K562 (cell line): Measurements from ENCODE around the gene C18orf32. TPM values are rescaled to one million over a fixed set of nuclear protein-coding genes. Genes with fewer than 3 reads are reported as not detected.

ENCODE experiments used
- ATAC-seq: fragments of 200-7000 bp; cut with Tn5 transposase; 3 replicates; pipeline ENCODE4 v1.9.1; 2020; ENCODE audit warnings: moderate library complexity
- BruUV-seq: library from RNA; stranded (reverse); fragments of 400-500 nt; replicated peaks from 2 replicates; lab custom pipeline; 2021; lab: Mats Ljungman, UMichigan
- CTCF ChIA-PET: fragments of 300-600 bp; formaldehyde crosslinking; extraction: SDS; loops from one replicate; lab custom pipeline; 2021; ENCODE audit warnings: low intra/inter-chr PET ratio; lab: Yijun Ruan, JAX
- POLR2A ChIA-PET: fragments of 300-600, 350-650 bp; sonication (Branson Sonifier 250); formaldehyde crosslinking; extraction: SDS; loops from one replicate; lab custom pipeline; 2021; ENCODE audit warnings: antibody characterized with exemption, inconsistent platforms; lab: Yijun Ruan, JAX
- DNase-seq, 4 experiments: peaks; one replicate each; pipeline versions ENCODE4 v3.0.0 to v3.0.0-alpha.2; 2011 to 2018; ENCODE audit warnings: low spot score in 3 of 4, mixed read lengths in 3 of 4; ENCODE audit errors: extremely low read depth in 1 of 4
- FAIRE-seq: peaks from 2 replicates; lab custom pipeline; 2011; peaks lifted over from hg19 to GRCh38; lab: Jason Lieb, UNC
- H2AFZ ChIP-seq: 2 replicates; pipeline ENCODE4 v1.6.0; 2011; ENCODE audit warnings: low read depth, low read length, control low read depth, inconsistent platforms
- H3K27ac ChIP-seq: fragments of 200-600 bp; 3 replicates; pipeline ENCODE4 v1.8.0; 2011; ENCODE audit warnings: low read depth, mild to moderate bottlenecking, control low read depth, inconsistent platforms, low read length, moderate library complexity, mixed read lengths; ENCODE audit errors: extremely low read depth
- H3K27me3 ChIP-seq, 2 experiments: fragments of 300-600 bp in 1 of 2; 2 replicates in 1 of 2; 3 replicates in 1 of 2; pipeline versions ENCODE4 v1.6.0 to v1.8.0; 2011; ENCODE audit warnings: inconsistent platforms in 2 of 2, low read length in 2 of 2, mild to moderate bottlenecking in 1 of 2, mixed read lengths in 1 of 2, moderate library complexity in 1 of 2; ENCODE audit not compliant: control insufficient read depth in 2 of 2, insufficient read depth in 2 of 2
- H3K36me3 ChIP-seq: fragments of 300-600 bp; 3 replicates; pipeline ENCODE4 v1.8.0; 2011; ENCODE audit warnings: mild to moderate bottlenecking, low read length, inconsistent platforms; ENCODE audit not compliant: control insufficient read depth, insufficient read depth
- H3K4me1 ChIP-seq, 2 experiments: fragments of 200-600 bp in 1 of 2; replicated peaks in 1 of 2; 2 replicates in 1 of 2; 3 replicates in 1 of 2; pipeline versions ENCODE4 v1.5.1 to v1.8.0; 2011; ENCODE audit warnings: inconsistent platforms in 2 of 2, low read length in 2 of 2, mild to moderate bottlenecking in 1 of 2, mixed read lengths in 1 of 2, moderate library complexity in 1 of 2; ENCODE audit not compliant: control insufficient read depth in 2 of 2, insufficient read depth in 2 of 2
- H3K4me2 ChIP-seq: 2 replicates; pipeline ENCODE4 v1.6.1; 2011; ENCODE audit warnings: low read length, control low read depth, inconsistent platforms, mixed read lengths; ENCODE audit not compliant: insufficient read depth
- H3K4me3 ChIP-seq: fragments of 200-600 bp; sonication (generic), shearing (Covaris generic); 2 replicates; pipeline ENCODE4 v1.5.1; 2016; ENCODE audit warnings: control low read depth, inconsistent platforms
- H3K79me2 ChIP-seq: fragments of 200-600 bp; 3 replicates; pipeline ENCODE4 v1.8.0; 2011; ENCODE audit warnings: low read length, inconsistent platforms; ENCODE audit not compliant: control insufficient read depth, insufficient read depth
- H3K9ac ChIP-seq, 2 experiments: 2 replicates each; pipeline versions ENCODE4 v1.6.0 to v1.6.1; 2011; ENCODE audit warnings: low read depth in 2 of 2, low read length in 2 of 2, control low read depth in 1 of 2, inconsistent platforms in 1 of 2, mild to moderate bottlenecking in 1 of 2, mixed read lengths in 1 of 2; ENCODE audit not compliant: insufficient read depth in 1 of 2
- H3K9me1 ChIP-seq: one replicate; pipeline ENCODE4 v1.6.0; 2011; ENCODE audit warnings: inconsistent platforms, mild to moderate bottlenecking, low read length, moderate library complexity; ENCODE audit not compliant: control insufficient read depth, insufficient read depth
- H3K9me3 ChIP-seq: replicated peaks from 2 replicates; pipeline ENCODE4 v1.5.1; 2011; ENCODE audit warnings: low read depth, low read length, inconsistent platforms; ENCODE audit not compliant: control insufficient read depth, insufficient read depth
- H4K20me1 ChIP-seq: replicated peaks from 2 replicates; pipeline ENCODE4 v1.6.1; 2011; ENCODE audit warnings: low read length, inconsistent platforms, mixed read lengths; ENCODE audit not compliant: control insufficient read depth, insufficient read depth
- FOXA1 ChIP-seq: fragments of 450-650 bp; IDR thresholded peaks from 2 replicates; pipeline ENCODE4 v1.6.1; 2016; ENCODE audit warnings: mild to moderate bottlenecking, borderline replicate concordance
- GATAD2B ChIP-seq: fragments of 450-650 bp; IDR thresholded peaks from 2 replicates; pipeline ENCODE4 v1.6.1; 2017; ENCODE audit warnings: mild to moderate bottlenecking, borderline replicate concordance
- KLF1 ChIP-seq: fragments of 450-650 bp; IDR thresholded peaks from 2 replicates; pipeline ENCODE4 v1.6.1; 2016; ENCODE audit warnings: missing genetic modification characterization, missing compliant biosample characterization
- MEIS2 ChIP-seq: fragments of 450-650 bp; IDR thresholded peaks from 2 replicates; pipeline ENCODE4 v1.6.1; 2014; ENCODE audit warnings: mild to moderate bottlenecking; ENCODE audit not compliant: partially characterized antibody
- NUFIP1 ChIP-seq: fragments of 450-650 bp; IDR thresholded peaks from 2 replicates; pipeline ENCODE4 v1.6.1; 2018; ENCODE audit not compliant: partially characterized antibody
- ZKSCAN1 ChIP-seq: fragments of 150-350 bp; IDR thresholded peaks from 2 replicates; pipeline ENCODE4 v1.6.1; 2016; ENCODE audit warnings: low read depth, low read length
- ZNF12 ChIP-seq: sonication (generic); formaldehyde crosslinking; IDR thresholded peaks from 2 replicates; pipeline ENCODE4 v1.4.0; 2020; ENCODE audit warnings: mild to moderate bottlenecking, missing genetic modification reagents
- ZNF583 ChIP-seq: fragments of 250-450 bp; sonication (Bioruptor Pico); IDR thresholded peaks from 2 replicates; pipeline ENCODE4 v1.4.0; 2020
- WGBS: fragments of 100-300 bp; shearing (Covaris generic); methylation state at CpG from one replicate; pipeline ENCODE4 v1.1.6; 2016; ENCODE audit warnings: low coverage, mixed read lengths; ENCODE audit not compliant: insufficient coverage; ENCODE audit errors: missing lambda C conversion rate; 5-methylcytosine and 5-hydroxymethylcytosine counted together
- in situ Hi-C: fragments of 300-500 bp; cut with MboI; formaldehyde crosslinking; loops from 4 replicates; pipeline ENCODE4 v1.15.0; 2018; ENCODE audit warnings: inconsistent platforms, mixed read lengths
- intact Hi-C: fragments of 100-400 bp; cut with micrococcal nuclease; formaldehyde crosslinking; loops from 2 replicates; pipeline ENCODE4 v1.14.2; 2022
- polyA plus RNA-seq, 8 experiments: library from polyadenylated mRNA; depleted of rRNA in 4 of 8; stranded (reverse) in 5 of 8; unstranded in 3 of 8; fragments of >200 nt; fragmentation: Nextera tagmentation in 2 of 8; fragmentation: Illumina TruSeq in 1 of 8; extraction: Ambion mirVana in 2 of 8; extraction: Trizol in 1 of 8; gene quantifications; 2 replicates each; pipeline versions ENCODE4 v1.2.1 to v1.2.3, GENCODE V29; 2011 to 2014; ENCODE audit warnings: inconsistent platforms in 1 of 8, missing spikeins in 1 of 8
- total RNA-seq, 7 experiments: library from RNA; depleted of rRNA in 6 of 7; stranded (reverse); fragments of >200 nt in 6 of 7; fragmentation: Illumina TruSeq in 2 of 7; extraction: Trizol in 2 of 7; gene quantifications; 2 replicates each; pipeline versions ENCODE4 v1.2.1 to v1.2.3, GENCODE V29; 2011 to 2021; ENCODE audit warnings: low replicate concordance in 1 of 7
- TF ChIP-seq, protein P1 (sequence below): fragments of 450-650 bp; IDR thresholded peaks from 2 replicates; pipeline ENCODE4 v1.6.1; 2018; ENCODE audit not compliant: partially characterized antibody
- TF ChIP-seq, protein P2 (sequence below): fragments of 150-350 bp; IDR thresholded peaks from 2 replicates; pipeline ENCODE4 v1.6.1; 2014; ENCODE audit warnings: low read depth, mild to moderate bottlenecking, low read length, borderline replicate concordance
- TF ChIP-seq, protein P3 (sequence below): IDR thresholded peaks from 3 replicates; pipeline ENCODE4 v1.6.1; 2011; ENCODE audit warnings: borderline replicate concordance, mild to moderate bottlenecking, moderate library complexity; ENCODE audit not compliant: insufficient read length; ENCODE audit errors: extremely low read depth
- TF ChIP-seq, protein P4 (sequence below): fragments of 450-650 bp; formaldehyde crosslinking; IDR thresholded peaks from 2 replicates; pipeline ENCODE4 v1.4.0; 2020; ENCODE audit warnings: mild to moderate bottlenecking

C18orf32 gene
- total and polyA plus RNA-seq, 9 of the 15 experiments (the other 6 are each of a cell fraction or from before 2014, with no cell fraction given): 8.5 to 35.0 (median 20.4) TPM

DNA sequence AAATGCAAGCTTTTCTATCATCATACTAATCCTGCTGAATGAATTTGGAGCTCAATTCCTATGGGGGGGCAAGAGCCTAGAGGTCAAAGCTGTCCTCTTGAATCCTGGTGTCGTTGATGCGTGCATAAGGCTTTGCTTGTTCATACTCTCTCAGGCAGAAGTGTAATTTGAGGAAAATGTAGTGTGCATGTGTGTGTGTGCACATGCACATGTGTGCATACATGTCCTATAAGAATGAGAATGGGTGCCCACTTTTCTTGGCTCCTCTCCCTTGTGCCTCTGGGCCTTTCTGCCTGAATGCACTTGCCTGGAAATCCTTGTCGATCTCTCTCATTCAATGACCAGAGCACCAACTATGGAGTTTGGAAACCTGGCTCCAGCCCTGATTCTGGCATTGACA lies 28.5 kb upstream of the C18orf32 start:
- ChIA-PET CTCF (no interaction called here), POLR2A (no interaction called here)
- DNase-seq: no peak
- Histone ChIP-seq H3K9ac (no peak overlapping the region), H3K36me3 (no peaks in the 10 kb centered on the region), H2AFZ (no peak overlapping the region), H3K27me3 (no peaks in the 10 kb centered on the region), H3K4me1 (peaks cover 1 to 12% of the 10 kb centered on the region in 2 experiments; a peak in 4 of 5 replicates), H3K9me1 (no peaks in the 10 kb centered on the region), H4K20me1 (no peaks in the 10 kb centered on the region), H3K79me2 (no peaks in the 10 kb centered on the region), H3K4me3 (no peak overlapping the region), H3K4me2 (no peak overlapping the region), H3K9me3 (no peaks in the 10 kb centered on the region), H3K27ac (no peak overlapping the region)
- intact Hi-C loops: no loop called here
- in situ Hi-C loops: no loop called here
- no TSS peak for BruUV-seq
- no peak for FAIRE-seq
- 60% methylated on average over 3 of the region's 3 CpGs for WGBS
- ATAC-seq: no peak
- TF ChIP-seq MEIS2: no peak
- TF ChIP-seq FOXA1: no peak
- no peak for TF ChIP-seq ZNF583 (CRISPR knock-in tag)
- TF ChIP-seq ZKSCAN1: no peak
- TF ChIP-seq GATAD2B: no peak
- TF ChIP-seq, protein P1, sequence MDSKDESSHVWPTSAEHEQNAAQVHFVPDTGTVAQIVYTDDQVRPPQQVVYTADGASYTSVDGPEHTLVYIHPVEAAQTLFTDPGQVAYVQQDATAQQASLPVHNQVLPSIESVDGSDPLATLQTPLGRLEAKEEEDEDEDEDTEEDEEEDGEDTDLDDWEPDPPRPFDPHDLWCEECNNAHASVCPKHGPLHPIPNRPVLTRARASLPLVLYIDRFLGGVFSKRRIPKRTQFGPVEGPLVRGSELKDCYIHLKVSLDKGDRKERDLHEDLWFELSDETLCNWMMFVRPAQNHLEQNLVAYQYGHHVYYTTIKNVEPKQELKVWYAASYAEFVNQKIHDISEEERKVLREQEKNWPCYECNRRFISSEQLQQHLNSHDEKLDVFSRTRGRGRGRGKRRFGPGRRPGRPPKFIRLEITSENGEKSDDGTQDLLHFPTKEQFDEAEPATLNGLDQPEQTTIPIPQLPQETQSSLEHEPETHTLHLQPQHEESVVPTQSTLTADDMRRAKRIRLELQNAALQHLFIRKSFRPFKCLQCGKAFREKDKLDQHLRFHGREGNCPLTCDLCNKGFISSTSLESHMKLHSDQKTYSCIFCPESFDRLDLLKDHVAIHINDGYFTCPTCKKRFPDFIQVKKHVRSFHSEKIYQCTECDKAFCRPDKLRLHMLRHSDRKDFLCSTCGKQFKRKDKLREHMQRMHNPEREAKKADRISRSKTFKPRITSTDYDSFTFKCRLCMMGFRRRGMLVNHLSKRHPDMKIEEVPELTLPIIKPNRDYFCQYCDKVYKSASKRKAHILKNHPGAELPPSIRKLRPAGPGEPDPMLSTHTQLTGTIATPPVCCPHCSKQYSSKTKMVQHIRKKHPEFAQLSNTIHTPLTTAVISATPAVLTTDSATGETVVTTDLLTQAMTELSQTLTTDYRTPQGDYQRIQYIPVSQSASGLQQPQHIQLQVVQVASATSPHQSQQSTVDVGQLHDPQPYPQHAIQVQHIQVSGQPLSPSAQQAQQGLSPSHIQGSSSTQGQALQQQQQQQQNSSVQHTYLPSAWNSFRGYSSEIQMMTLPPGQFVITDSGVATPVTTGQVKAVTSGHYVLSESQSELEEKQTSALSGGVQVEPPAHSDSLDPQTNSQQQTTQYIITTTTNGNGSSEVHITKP: no peak
- no peak for TF ChIP-seq NUFIP1
- TF ChIP-seq, protein P2, sequence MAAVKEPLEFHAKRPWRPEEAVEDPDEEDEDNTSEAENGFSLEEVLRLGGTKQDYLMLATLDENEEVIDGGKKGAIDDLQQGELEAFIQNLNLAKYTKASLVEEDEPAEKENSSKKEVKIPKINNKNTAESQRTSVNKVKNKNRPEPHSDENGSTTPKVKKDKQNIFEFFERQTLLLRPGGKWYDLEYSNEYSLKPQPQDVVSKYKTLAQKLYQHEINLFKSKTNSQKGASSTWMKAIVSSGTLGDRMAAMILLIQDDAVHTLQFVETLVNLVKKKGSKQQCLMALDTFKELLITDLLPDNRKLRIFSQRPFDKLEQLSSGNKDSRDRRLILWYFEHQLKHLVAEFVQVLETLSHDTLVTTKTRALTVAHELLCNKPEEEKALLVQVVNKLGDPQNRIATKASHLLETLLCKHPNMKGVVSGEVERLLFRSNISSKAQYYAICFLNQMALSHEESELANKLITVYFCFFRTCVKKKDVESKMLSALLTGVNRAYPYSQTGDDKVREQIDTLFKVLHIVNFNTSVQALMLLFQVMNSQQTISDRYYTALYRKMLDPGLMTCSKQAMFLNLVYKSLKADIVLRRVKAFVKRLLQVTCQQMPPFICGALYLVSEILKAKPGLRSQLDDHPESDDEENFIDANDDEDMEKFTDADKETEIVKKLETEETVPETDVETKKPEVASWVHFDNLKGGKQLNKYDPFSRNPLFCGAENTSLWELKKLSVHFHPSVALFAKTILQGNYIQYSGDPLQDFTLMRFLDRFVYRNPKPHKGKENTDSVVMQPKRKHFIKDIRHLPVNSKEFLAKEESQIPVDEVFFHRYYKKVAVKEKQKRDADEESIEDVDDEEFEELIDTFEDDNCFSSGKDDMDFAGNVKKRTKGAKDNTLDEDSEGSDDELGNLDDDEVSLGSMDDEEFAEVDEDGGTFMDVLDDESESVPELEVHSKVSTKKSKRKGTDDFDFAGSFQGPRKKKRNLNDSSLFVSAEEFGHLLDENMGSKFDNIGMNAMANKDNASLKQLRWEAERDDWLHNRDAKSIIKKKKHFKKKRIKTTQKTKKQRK: no peak
- TF ChIP-seq, protein P3, sequence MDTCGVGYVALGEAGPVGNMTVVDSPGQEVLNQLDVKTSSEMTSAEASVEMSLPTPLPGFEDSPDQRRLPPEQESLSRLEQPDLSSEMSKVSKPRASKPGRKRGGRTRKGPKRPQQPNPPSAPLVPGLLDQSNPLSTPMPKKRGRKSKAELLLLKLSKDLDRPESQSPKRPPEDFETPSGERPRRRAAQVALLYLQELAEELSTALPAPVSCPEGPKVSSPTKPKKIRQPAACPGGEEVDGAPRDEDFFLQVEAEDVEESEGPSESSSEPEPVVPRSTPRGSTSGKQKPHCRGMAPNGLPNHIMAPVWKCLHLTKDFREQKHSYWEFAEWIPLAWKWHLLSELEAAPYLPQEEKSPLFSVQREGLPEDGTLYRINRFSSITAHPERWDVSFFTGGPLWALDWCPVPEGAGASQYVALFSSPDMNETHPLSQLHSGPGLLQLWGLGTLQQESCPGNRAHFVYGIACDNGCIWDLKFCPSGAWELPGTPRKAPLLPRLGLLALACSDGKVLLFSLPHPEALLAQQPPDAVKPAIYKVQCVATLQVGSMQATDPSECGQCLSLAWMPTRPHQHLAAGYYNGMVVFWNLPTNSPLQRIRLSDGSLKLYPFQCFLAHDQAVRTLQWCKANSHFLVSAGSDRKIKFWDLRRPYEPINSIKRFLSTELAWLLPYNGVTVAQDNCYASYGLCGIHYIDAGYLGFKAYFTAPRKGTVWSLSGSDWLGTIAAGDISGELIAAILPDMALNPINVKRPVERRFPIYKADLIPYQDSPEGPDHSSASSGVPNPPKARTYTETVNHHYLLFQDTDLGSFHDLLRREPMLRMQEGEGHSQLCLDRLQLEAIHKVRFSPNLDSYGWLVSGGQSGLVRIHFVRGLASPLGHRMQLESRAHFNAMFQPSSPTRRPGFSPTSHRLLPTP: no peak
- TF ChIP-seq KLF1 (tag): no peak
- no peak for TF ChIP-seq ZNF12 (CRISPR knock-in tag)
- TF ChIP-seq, protein P4, sequence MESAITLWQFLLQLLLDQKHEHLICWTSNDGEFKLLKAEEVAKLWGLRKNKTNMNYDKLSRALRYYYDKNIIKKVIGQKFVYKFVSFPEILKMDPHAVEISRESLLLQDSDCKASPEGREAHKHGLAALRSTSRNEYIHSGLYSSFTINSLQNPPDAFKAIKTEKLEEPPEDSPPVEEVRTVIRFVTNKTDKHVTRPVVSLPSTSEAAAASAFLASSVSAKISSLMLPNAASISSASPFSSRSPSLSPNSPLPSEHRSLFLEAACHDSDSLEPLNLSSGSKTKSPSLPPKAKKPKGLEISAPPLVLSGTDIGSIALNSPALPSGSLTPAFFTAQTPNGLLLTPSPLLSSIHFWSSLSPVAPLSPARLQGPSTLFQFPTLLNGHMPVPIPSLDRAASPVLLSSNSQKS (CRISPR knock-in tag): no peak
